GM18511 (cell line): ENCODE measurements around the gene ZBTB48.
"Not testable (repeated sequence)": the region's sequence is repeated elsewhere in the genome, so short reads cannot be mapped to it uniquely, and the experiment has no call there.

ENCODE experiments used
- ATAC-seq: cut with Tn5 transposase; IDR thresholded peaks from one replicate; pipeline ENCODE4 v1.9.1; 2021; ENCODE audit warnings: mild to moderate bottlenecking, moderate library complexity; ENCODE audit not compliant: unreplicated experiment

The ZBTB48 gene

DNA sequence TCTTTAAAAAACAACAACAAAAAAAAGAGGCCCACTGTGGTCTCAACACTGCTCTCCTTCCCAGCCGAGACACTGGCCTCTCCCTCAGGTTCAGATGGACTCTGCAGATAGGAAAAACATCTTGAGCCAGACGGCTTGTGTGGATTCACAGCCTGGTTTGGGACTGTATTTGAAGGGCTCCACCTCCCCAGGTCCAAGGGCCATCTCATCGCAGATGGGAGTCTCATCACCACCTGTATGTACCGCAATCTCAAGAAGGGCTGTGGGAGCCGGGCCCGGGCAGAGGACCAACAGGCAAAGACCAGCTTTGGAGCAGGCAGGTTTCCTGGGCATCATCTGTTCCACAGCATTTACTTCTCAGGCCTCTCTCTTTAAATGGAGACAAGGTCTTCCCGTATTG, 10.3 kb downstream of the ZBTB48 start:
- ATAC-seq = no peak

GRCh38 chr1:6591222-6591621, 11.4 kb downstream of the ZBTB48 start:
- ATAC-seq = no peak

DNA sequence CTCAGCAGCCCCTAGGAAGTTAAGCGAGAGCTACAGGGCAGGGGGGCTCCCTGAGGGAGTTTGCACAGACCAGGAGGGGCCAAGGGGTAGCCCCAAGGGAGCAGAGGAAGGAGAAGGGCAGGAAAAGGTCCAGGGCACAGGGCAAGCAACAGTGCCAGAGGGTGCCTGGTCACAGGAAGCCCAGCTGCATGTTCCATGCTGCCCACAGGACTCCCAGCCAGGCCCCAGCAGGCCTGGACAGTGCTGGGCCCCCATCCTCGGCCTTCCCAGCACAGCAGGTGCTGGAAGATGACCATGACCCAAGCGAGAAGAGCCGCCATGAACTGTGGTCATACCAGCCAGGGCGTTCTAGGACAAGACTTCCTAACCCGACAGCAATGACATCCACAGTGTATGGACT, 11.8 kb downstream of the ZBTB48 start:
- ATAC-seq = no peak

GRCh38 chr1:6592441-6592840, 12.6 kb downstream of the ZBTB48 start:
- no peak for ATAC-seq

- ATAC-seq = no peak
Observed at GRCh38 chr1:6592865-6593593, 13.2 kb downstream of the ZBTB48 start.

DNA sequence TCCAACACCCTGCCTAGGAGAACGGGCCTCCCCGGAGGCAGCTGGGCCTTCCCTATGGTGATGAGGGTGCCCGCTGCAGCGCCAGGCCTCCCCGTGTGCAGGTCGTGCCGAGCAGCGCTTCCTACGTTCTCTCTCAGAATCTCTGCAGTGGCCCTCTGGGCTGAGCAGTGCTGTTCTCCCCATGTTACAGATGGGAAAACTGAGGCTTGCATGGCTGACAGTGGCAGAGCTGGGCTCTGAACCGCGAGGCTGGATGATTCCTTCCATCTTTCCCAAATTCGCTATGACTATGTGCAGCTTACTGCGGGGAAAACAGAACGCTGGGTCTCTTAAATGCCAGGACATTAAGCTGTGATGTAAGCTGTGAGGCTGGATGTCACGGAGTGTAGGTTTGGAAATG, 14.0 kb downstream of the ZBTB48 start:
- no peak for ATAC-seq

GRCh38 chr1:6594977-6595740, 15.4 kb downstream of the ZBTB48 start:
- no peak for ATAC-seq

DNA sequence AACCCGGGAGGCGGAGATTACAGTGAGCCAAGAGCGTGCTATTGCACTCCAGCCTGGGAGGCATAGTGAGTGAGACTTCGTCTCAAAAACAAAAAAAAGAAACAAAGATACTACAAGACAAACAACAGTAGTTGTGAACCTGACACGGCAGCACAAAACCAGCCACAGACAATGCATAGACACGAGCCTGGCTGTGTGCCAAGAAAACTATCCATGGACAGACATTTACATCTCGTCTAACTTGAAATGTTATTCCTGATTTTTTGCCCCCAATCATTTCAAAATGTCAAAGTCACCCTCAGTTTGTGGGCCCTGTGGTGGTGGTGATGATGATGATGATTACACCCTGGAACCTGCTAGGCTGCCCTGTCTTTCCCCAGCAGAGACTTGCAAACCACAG, 16.6 kb downstream of the ZBTB48 start:
- ATAC-seq = no peak

- no peak for ATAC-seq
Observed at GRCh38 chr1:6596886-6597776, 17.3 kb downstream of the ZBTB48 start.

GRCh38 chr1:6597777-6598131, 18.0 kb downstream of the ZBTB48 start:
- no peak for ATAC-seq

DNA sequence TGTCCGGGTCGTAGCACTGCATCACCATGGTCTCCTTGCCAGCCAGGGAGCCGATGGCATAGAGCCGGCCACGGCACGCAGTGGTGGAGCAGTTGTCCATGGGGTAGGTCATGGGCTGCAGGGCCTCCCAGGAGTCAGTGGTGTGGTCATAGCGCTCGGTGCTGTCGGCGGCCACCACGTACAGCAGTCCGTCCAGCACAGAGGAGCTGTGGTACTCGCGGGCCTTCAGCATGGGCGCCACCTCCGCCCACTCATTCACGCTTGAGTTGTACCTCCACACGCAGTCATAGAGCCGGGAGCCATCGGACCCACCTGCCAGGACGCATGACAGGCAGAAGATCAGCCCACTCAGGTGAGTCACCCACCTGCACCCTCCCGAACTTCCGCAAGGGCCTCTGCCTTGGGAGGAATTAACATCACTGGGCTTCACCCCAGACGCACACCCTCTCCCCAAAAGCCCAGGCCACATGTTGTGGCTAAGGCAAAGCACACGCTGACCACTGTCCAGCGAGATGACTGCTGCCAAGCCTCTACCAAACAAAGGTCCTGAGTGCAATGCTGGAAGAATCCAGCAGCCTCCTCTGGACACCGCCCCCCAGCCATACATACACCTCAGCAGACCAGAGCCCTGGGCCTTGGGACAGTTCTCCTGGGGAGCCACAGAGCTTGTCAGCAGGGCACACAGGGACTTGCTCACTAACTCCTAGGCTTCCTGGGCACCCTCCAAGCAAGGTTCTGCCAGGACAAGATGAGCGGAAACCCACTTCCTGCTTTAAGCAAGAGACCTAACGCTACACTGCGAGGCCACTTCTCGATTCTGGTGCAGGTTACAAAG, 19.6 kb downstream of the ZBTB48 start:
- no peak for ATAC-seq

DNA sequence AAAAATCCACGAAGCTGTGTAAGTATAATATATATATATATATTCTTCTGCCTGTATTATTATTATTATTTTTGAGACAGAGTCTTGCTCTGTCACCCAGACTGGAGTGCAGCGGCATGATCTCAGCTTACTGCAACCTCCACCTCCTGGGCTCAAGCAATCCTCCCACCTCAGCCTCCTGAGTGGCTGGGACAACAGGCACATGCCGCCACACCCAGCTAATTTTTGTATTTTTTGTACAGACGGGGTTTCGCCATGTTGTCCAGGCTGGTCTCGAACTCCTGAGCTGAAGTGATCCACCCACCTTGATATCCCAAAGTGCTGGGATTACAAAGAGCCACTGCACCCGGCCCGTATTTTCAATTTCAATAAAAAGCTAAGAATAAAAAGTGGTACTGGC, 20.2 kb downstream of the ZBTB48 start:
- not testable (repeated sequence) for ATAC-seq

DNA sequence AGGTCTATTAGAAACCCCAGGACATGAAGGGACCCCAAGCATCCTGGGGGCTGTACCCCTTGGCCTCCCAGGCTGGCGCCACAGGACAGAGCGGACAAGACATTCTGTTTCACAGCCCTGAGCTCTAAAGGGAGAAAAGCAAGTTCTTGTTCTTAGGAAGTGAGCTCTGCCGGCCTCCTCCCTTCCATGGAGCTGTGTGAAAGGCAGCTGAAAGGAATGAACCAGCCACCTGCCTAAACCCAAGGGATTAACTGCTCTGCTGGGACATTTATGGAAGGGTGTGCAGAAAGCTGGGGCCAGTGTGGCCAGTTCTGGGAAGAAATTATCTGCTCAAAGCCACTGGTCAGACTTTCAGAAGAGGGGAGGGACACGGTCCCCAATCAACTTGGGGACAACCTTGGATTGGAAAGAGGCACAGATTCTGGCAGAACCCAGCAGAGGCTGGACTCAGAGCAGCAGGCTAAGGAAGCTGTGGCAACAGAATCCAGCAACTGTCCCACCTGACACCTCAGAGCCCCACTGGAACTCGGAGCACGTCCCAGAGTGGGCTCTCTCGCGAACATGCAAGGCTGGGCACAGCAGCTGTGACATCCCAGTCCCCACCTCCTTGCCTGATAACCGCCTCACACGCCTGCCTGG, 20.7 kb downstream of the ZBTB48 start:
- ATAC-seq = no peak

DNA sequence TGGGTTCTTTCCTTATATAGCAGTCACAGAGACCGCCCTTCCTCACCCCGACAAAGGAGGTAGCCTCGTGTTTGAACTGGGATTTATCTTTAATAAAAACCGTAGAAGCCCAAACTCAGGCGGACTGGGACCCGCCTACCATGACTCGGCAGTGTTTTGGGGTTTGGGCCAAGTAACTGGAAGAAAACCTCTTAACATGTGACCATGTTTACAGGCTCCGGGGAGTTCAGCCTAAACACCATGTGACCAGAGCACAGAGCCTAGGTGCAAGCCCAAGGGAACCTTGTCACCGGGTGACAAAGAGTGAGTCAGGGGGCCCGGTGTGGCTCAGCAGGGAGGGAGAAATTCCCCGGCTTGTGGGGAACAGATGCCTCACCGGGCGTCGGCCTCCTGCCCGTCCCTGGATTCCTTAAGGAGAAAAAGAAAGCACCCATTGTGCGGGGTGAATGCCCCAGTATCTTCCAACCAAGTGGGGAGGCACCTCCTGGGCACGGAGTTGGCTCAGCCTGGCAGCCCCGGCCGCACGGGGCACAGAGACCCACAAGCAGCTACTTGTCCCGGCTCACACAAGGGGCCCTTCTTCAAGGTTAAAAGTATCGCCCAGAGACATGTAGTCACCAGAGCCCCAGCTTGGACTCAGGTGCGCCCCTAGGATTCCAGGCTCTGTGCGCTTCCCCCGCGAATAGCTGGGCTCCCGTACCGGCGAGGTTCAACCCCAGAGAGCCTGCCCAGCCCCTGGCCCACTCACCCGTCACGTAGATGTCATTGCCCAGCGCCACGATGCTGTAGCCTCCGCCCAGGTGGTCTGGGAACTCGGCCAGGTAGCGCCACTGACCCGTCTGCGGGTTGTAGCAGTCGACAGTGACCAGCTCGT, 21.5 kb downstream of the ZBTB48 start:
- no peak for ATAC-seq

DNA sequence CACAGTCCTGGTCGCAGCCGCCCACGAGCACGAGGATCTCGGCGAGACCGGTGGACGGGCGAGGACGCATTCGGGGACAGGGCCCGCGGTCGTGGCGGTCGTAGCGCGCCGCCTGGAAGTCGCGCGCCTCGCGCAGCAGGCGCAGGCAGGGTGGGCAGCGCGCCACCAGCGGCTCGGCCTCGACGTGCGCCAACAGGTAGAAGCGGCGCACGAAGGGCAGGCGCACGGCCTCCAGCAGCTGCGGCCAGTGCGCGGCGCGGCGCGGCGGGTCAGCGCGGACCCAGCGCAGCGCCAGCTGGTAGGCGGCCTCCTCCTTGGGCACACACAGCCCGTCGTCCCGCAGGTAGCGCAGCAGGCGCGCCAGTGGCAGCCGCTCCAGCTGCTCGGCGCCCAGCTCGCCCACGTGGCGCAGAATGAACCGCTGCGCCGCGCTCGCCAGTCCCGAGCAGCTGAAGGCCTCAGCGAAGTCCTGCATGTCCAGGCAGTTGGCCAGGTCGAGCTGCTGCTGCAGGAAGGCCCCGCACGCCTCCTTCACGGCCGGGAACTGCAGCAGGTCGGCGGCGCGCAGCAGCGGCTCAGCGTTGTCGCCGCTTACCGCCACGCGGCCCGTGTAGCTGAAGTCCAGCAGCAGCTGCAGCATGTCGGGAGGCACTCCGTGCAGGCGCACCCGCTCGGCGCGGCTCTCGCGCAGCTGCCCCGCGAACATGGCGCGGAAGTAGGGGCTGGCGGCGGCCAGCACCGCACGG, 22.3 kb downstream of the ZBTB48 start:
- ATAC-seq = peak; percentile 37

DNA sequence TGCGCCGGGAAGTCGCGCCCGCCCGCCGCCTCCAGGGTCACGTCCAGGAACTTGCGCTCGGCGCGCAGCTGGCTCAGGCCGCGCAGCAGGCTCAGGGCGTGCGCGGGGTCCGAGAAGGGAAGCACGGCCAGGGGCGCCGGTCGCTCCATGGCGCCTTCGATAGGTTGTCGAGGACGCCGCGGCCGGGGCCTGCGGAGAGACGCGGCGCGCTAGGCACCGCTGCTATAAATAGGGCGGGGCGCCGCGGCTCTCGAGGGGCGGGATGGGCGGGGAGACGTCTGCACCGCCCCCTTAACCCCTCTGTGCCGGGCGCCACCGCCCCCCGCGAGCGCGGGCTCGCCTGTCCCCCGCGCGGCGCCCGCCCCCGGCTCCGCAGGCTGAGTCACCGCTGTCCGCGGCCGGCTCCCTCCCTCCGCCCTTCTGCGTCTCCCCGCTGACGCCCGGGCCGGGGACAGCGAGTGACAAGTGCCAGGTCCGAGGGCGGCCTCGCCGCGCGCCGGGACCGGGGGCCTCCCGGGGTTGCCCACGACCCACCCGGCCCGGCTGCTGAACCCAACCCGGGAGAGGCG, 23.0 kb downstream of the ZBTB48 start, which contains the start of gene KLHL21:
Gene KLHL21 (minus strand): TSS at position 201 of the 569 bp plus-strand sequence. CDS start 52 bp downstream, at position 149.
- ATAC-seq = peak; percentile 57

GRCh38 chr1:6603238-6603914, 23.6 kb downstream of the ZBTB48 start:
- ATAC-seq = peak; percentile 36
